ENCODE data around the gene RGS6. TPM values are rescaled to one million over a fixed set of nuclear protein-coding genes. Genes with fewer than 3 reads are reported as not detected.

The RGS6 gene
- total RNA-seq, 1 donor from 2014 or later = 22.4 TPM

- no peak for DNase-seq (ENCODE audit: low spot score)
- intact Hi-C loops (cut with DNase I) = no loop called here
Observed at GRCh38 chr14:72264716-72265115, 332.5 kb downstream of the RGS6 start.

- intact Hi-C loops (cut with DNase I) = no loop called here
Observed at GRCh38 chr14:72270147-72270727, 338.0 kb downstream of the RGS6 start.

GRCh38 chr14:72270749-72271148 lies 338.5 kb downstream of the RGS6 start:
- intact Hi-C loops (cut with DNase I) = no loop called here
- no peak for DNase-seq (ENCODE audit: low spot score)

More at GRCh38 chr14:72270147-72270727, 338.0 kb downstream of the RGS6 start:
- DNase-seq (ENCODE audit: low spot score) = no peak

- intact Hi-C loops (cut with DNase I) = no loop called here
- DNase-seq (ENCODE audit: low spot score) = no peak
Observed at GRCh38 chr14:72275242-72275641, 343.0 kb downstream of the RGS6 start.

- no peak for DNase-seq (ENCODE audit: low spot score)
- intact Hi-C loops (cut with DNase I) = no loop called here
Observed at GRCh38 chr14:72278316-72278715, 346.1 kb downstream of the RGS6 start.

GRCh38 chr14:72284176-72284575 lies 351.9 kb downstream of the RGS6 start:
- intact Hi-C loops (cut with DNase I) = no loop called here
- no peak for DNase-seq (ENCODE audit: low spot score)

- intact Hi-C loops (cut with DNase I) = loop anchor here (10.0 kb wide), 1 partner anchor 265 kb away; no protein-coding TSS in a partner anchor
- DNase-seq (ENCODE audit: low spot score) = no peak
Observed at GRCh38 chr14:72290241-72290640, 358.0 kb downstream of the RGS6 start.

GRCh38 chr14:72291908-72292688 lies 359.9 kb downstream of the RGS6 start:
- DNase-seq (ENCODE audit: low spot score) = no peak
- intact Hi-C loops (cut with DNase I) = loop anchor here (1.0 to 10.0 kb wide), 2 partner anchors 267 to 360 kb away; partner anchors contain the start of gene RGS6

- no peak for DNase-seq (ENCODE audit: low spot score)
- intact Hi-C loops (cut with DNase I) = loop anchor here (1.0 to 10.0 kb wide), 2 partner anchors 268 to 360 kb away; partner anchors contain the start of gene RGS6
Observed at GRCh38 chr14:72292689-72293024, 360.4 kb downstream of the RGS6 start.

GRCh38 chr14:72301352-72301751 lies 369.1 kb downstream of the RGS6 start:
- intact Hi-C loops (cut with DNase I) = no loop called here
- DNase-seq (ENCODE audit: low spot score) = no peak

- DNase-seq (ENCODE audit: low spot score) = no peak
- intact Hi-C loops (cut with DNase I) = no loop called here
Observed at GRCh38 chr14:72303930-72304329, 371.7 kb downstream of the RGS6 start.

GRCh38 chr14:72305561-72305960 lies 373.3 kb downstream of the RGS6 start:
- intact Hi-C loops (cut with DNase I) = no loop called here
- DNase-seq (ENCODE audit: low spot score) = no peak

- intact Hi-C loops (cut with DNase I) = no loop called here
Observed at GRCh38 chr14:72308967-72309485, 376.8 kb downstream of the RGS6 start.

GRCh38 chr14:72311116-72311515 lies 378.9 kb downstream of the RGS6 start:
- DNase-seq (ENCODE audit: low spot score) = no peak
- intact Hi-C loops (cut with DNase I) = no loop called here

More at GRCh38 chr14:72308967-72309485, 376.8 kb downstream of the RGS6 start:
- no peak for DNase-seq (ENCODE audit: low spot score)

GRCh38 chr14:72311516-72311915 lies 379.3 kb downstream of the RGS6 start:
- DNase-seq (ENCODE audit: low spot score) = no peak
- intact Hi-C loops (cut with DNase I) = no loop called here

GRCh38 chr14:72314808-72315435 lies 382.7 kb downstream of the RGS6 start:
- DNase-seq (ENCODE audit: low spot score) = no peak
- intact Hi-C loops (cut with DNase I) = no loop called here

- intact Hi-C loops (cut with DNase I) = no loop called here
- no peak for DNase-seq (ENCODE audit: low spot score)
Observed at GRCh38 chr14:72315714-72316113, 383.5 kb downstream of the RGS6 start.

GRCh38 chr14:72318648-72319047 lies 386.4 kb downstream of the RGS6 start:
- DNase-seq (ENCODE audit: low spot score) = no peak
- intact Hi-C loops (cut with DNase I) = no loop called here

- no peak for DNase-seq (ENCODE audit: low spot score)
- intact Hi-C loops (cut with DNase I) = no loop called here
Observed at GRCh38 chr14:72332046-72332445, 399.8 kb downstream of the RGS6 start.

GRCh38 chr14:72332871-72333270 lies 400.6 kb downstream of the RGS6 start:
- intact Hi-C loops (cut with DNase I) = no loop called here

More at GRCh38 chr14:72332871-72333270, 400.6 kb downstream of the RGS6 start:
- DNase-seq (ENCODE audit: low spot score) = no peak
